Neural progenitor cell (in vitro differentiated cells): ENCODE measurements around the gene MYBBP1A.

Experiments
- EZH2 ChIP-seq: fragments of 200-600 bp; sonication (generic); IDR thresholded peaks from 2 replicates; pipeline ENCODE4 v1.6.1; 2017; ENCODE audit warnings: antibody characterized with exemption, mild to moderate bottlenecking, moderate library complexity
- EZH2phosphoT487 ChIP-seq: fragments of 200-600 bp; sonication (generic); IDR thresholded peaks from 2 replicates; pipeline ENCODE4 v1.6.1; 2017; ENCODE audit warnings: antibody characterized with exemption
- TF ChIP-seq, protein P1 (sequence below): fragments of 200-600 bp; sonication (generic); IDR thresholded peaks from 2 replicates; pipeline ENCODE4 v1.5.1; 2017; ENCODE audit warnings: antibody characterized with exemption, mild to moderate bottlenecking

DNA sequence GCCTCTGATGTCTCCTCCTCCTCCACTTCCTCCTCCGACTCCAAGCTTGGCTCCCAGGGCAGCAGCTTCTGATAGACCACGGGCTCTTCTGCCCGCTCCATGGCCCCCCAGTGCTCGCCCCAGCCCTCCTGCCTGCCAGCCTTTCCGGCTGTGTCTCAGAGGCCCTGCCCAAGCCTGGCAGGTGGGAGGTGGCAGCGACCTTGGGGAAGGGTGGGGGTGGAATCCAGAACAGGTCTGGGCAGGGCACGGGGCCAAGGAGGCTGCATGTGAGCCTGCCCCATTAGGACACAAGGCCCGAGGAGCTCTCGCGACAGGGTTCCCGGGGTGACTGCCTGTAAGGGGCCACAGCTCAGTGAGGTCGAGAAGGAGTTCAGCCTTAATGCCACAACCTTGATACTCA lies 5.2 kb upstream of the MYBBP1A start, which contains the start of gene GGT6:
- TF ChIP-seq, protein P1, sequence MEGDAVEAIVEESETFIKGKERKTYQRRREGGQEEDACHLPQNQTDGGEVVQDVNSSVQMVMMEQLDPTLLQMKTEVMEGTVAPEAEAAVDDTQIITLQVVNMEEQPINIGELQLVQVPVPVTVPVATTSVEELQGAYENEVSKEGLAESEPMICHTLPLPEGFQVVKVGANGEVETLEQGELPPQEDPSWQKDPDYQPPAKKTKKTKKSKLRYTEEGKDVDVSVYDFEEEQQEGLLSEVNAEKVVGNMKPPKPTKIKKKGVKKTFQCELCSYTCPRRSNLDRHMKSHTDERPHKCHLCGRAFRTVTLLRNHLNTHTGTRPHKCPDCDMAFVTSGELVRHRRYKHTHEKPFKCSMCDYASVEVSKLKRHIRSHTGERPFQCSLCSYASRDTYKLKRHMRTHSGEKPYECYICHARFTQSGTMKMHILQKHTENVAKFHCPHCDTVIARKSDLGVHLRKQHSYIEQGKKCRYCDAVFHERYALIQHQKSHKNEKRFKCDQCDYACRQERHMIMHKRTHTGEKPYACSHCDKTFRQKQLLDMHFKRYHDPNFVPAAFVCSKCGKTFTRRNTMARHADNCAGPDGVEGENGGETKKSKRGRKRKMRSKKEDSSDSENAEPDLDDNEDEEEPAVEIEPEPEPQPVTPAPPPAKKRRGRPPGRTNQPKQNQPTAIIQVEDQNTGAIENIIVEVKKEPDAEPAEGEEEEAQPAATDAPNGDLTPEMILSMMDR, result no peak
- TF ChIP-seq EZH2 (no peak), EZH2phosphoT487 (no peak)
